Measurements from ENCODE around the gene SH3BGRL.
"Not testable (repeated sequence)": the region's sequence is repeated elsewhere in the genome, so short reads cannot be mapped to it uniquely, and the experiment has no call there.

SH3BGRL gene

DNA sequence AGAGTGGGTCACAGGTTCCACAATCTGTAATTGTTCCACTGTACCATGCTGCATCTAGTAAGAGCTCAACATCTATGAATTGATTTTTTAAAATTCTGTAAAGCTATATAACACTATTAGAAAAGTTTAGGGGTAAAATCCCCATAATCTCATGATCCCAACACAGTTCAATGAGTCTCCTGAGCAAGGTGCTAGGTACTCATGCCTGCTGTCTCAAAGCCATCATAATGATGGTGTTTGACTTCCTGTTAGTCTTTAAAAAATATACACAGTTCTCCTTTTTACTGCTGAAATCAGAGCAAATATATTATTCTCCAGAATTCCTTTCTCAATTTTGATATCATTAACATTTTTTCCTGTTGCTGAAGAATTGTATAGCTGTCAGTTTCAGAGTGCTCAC lies 55.9 kb downstream of the SH3BGRL start:
- H3K4me3 ChIP-seq (ENCODE audit: low read depth, low read length): no peak overlapping the region
- DNase-seq (ENCODE audit: low read depth): no peak

DNA sequence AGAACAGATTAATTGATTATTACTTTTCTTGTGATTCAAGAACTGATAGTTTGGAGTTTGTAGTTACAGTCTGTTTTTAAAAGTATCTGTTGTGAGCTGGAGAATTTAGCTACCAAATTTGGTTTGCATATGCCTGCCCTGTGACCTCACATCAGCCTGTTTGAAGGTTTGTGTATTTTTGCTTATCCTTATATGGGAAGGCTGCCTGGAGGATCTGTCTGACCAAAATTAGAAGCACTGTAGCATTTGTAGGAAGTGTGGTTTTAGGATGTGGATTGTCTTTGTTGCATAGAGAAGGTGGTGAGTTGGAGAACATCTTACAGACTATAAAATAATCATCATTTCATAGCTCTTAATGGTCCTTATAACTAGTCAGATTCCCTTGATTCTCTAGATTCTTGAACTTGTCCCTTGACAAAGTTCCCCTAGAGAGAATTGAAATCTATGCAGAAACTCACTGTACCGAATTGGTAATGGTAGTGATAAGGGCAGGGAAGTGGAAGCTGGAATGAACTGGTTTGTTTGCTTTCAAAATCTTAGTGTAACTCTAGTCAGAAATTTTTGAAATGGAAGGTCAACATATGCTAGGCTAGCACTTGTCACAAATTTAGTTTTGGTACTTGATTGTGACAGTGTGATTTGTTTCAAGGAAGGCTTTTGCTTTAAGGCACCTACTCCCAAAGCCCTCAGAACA lies 57.3 kb downstream of the SH3BGRL start:
- no peak overlapping the region for H3K4me3 ChIP-seq (ENCODE audit: low read depth, low read length)

DNA sequence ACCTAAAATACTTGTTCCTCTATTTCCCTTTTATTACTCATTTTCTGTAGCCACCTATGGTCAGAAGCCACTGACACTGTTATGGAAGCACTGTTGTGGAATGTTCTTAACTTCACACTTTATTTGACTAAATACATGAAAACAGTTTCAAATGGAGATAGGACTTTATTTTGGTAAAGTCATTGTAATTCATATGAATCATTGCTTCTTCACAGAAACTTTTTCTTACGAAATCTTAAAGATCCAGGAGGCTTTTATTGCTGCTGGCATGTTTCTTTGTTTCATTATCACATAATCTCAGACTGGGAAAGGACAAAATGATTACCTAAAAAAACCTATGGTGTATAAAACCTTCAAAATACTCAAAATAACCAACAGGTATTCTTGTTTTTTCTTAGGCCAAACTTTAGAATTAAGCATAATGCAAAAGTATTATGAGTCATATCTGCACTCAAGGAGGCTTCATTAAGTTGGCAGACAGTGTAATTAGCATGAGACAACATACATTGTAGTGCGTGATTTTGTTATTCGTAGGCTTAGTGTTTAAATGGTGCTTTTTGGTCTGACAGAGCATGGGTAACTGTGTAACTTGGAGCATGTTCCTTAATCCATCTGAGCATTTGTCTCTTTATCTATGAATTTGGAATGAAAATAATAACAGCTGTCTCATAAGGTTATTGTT lies 58.0 kb downstream of the SH3BGRL start:
- no peak overlapping the region for H3K4me3 ChIP-seq (ENCODE audit: low read depth, low read length)
- peak; percentile 4 for DNase-seq (ENCODE audit: low read depth)

More for the DNA sequence above, 57.3 kb downstream of the SH3BGRL start:
- DNase-seq (ENCODE audit: low read depth): peak; percentile 16

DNA sequence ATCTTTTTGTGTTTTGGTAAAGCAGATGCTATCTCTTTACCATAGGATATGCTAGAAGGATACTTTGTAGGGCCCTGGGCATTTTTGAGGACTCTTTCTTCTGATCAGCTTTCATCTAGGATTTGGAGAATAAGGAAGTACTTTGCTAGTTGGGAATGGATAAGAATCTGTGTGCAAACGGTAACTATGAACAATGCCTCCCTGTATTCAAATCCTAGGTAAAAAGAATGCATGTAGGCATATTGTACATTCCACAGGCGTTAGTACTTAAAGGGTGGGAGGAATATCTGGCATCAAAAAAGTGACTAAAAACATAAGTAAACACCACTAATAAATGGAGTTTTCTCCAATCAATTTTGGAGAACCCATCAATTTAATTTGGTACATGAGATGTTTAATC lies 59.7 kb downstream of the SH3BGRL start:
- no peak overlapping the region for H3K4me3 ChIP-seq (ENCODE audit: low read depth, low read length)
- DNase-seq (ENCODE audit: low read depth): peak; percentile 8

DNA sequence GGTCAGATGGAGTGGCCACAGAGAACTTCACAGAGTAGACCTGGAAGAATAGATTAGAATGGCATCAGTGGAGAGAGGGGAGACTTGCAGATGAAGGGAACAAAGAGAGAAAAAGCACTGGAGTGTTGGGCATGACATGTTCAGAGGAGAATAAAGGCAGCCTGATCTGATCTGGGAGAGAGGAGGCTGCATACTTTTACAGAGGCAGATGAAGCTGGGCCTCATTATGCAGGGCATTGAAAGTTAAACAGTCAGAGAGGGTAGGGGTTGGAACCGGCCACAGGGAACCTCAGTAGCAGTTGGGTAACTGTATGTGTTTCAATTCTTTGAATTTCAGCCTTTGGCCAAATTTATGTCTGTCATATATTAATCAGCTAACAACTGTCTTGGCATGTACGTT lies 61.2 kb downstream of the SH3BGRL start:
- no peak for DNase-seq (ENCODE audit: low read depth)

DNA sequence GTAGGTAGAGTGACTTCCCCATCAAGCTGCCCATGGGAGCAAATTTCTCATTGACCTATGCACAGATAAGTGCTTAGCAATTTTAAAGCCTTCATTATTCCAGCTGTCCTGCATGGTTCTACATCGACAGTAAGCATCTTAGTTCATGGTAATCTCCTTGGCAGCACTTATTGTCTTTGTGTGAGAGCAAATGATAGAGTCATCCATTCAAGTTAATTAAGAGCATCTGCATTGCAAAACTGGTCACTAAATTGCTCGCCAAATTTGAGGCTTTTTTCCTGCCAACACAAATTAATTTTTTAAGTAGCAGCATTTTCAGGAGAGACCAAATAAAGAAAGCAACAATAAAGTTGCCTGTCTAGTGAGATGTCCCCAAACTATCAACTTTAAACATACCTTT lies 76.7 kb downstream of the SH3BGRL start:
- no peak overlapping the region for H3K4me3 ChIP-seq (ENCODE audit: low read depth, low read length)
- no peak for DNase-seq (ENCODE audit: low read depth)

More for the DNA sequence above, 61.2 kb downstream of the SH3BGRL start:
- H3K4me3 ChIP-seq (ENCODE audit: low read depth, low read length): no peak overlapping the region

DNA sequence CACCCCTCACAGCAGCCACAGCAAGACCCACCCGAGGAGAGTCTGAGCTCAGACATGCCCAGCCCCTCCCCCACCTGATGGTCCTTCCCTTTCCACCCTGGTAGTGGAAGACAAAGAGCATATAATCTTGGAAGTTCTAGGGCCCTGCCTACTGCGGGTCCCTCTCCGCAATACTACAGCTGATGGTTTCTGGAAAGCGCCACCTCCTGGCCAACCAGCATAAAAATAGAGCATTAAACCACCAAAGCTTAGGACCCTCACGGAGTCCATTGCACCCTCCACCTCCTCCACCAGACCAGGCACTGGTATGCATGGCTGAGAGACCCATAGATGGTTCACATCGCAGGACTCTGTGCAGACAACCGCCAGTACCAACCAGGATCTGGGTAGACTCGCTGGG lies 78.2 kb downstream of the SH3BGRL start:
- H3K4me3 ChIP-seq (ENCODE audit: low read depth, low read length): no peak overlapping the region
- no peak for DNase-seq (ENCODE audit: low read depth)

DNA sequence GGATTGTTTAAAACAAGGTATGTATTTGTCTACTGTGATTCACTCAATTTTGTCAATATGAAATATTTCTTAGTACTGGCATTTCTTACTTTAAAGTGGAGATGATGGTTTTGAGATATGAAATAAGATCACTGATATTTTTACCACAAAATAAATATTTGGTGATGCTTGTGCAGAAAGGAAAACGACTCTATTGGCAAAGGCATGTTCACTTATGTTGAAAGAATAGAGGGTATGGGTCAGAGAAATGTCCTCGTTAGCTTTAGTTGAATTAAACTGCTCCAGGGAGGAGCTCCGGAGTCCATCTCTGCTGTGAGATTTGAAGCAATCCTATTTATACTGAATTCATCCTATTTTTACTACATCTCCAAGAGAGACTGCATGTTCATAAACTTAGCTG lies 84.2 kb downstream of the SH3BGRL start:
- no peak for DNase-seq (ENCODE audit: low read depth)
- H3K4me3 ChIP-seq (ENCODE audit: low read depth, low read length): no peak overlapping the region

DNA sequence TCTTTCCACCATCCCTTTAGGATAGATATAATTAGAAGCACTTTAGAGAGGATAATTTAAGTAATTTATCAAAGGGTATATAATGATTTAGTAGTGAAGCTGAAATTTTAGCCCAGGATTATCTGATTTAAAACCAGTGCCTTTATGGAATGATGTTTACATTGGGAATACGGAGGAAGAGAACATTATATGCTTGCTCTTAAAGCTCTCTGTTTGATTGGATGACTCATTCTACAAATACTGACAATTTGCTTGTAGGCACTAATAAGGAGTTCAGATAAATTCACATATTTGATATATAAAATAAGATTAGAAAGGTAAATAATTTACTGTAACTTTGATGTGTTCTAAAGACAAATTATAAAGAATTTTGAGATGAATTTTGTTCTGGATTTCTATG lies 84.7 kb downstream of the SH3BGRL start:
- no peak for DNase-seq (ENCODE audit: low read depth)
- no peak overlapping the region for H3K4me3 ChIP-seq (ENCODE audit: low read depth, low read length)

DNA sequence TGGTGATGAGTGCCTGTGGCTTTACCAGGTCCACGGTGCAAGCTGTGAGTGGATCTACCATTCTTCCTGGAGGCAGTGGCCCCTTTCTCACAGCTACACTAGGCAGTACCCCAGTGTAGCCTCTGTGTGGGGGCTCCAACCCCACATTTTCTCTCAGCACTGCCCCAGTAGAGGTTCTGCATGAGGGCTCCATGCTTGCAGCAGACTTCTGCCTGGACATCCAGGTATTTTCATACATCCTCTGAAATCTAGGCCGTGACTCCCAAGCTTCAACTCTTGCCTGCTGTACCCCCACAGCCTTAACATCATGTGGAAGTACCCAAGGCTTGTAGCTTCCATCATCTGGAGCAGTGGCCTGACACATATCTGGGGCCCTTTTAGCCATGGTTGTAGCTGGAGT lies 90.1 kb downstream of the SH3BGRL start:
- H3K4me3 ChIP-seq (ENCODE audit: low read depth, low read length): no peak overlapping the region
- DNase-seq (ENCODE audit: low read depth): no peak

DNA sequence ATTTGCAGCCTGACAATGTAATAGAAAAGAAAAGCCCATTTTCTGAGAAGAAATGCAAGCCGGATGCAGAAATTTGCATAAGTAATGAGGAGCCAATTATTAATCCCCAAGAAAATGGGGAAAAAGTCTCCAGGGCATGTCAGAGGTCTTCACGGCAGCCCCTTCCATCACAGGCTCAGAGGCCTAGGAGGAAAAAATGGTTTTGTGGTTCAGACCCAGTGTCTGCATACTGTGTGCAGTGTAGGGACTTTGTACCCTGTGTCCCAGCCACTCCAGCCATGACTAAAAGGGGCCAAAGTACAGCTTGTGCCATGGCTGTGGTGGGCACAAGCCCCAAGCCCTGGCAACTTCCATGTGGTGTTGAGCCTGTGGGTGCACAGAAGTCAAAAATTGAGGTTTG lies 92.2 kb downstream of the SH3BGRL start:
- no peak for DNase-seq (ENCODE audit: low read depth)
- H3K4me3 ChIP-seq (ENCODE audit: low read depth, low read length): no peak overlapping the region

DNA sequence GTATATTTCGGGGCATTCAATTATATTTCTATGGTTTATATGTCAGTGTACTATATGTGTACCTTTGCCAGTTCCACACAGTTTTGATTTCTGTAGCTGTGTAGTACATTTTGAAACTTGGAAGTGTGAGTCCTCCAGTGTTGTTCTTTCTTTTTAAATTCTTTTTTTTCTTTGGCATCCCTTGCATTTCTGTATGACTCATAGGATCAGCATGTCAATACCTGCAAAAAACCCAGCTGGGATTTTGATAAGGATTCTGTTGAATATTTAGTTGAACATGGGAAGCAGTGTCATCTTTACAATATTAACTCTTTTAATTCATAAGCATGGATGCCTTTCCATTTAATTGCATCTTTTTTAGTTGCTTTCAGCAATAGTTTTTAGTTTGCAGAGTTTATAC lies 100.0 kb downstream of the SH3BGRL start:
- DNase-seq (ENCODE audit: low read depth): no peak
- H3K4me3 ChIP-seq (ENCODE audit: low read depth, low read length): no peak overlapping the region

DNA sequence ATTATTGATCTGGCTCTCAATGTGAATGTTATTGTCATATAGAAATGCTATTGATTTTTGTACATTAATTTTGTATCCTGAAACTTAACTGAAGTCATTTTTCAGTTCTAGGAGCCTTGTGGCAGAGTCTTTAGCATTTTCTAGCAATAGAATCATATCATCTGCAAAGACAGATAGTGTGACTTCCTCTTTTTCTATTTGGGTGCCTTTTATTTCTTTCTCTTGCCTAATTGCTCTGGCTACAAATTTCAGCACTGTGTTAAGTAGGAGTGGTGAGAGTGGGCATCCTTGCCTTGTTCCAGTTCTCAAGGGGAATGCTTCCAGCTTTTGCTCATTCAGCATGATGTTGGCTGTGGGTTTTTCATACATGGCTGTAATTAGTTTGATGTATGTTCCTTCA lies 102.7 kb downstream of the SH3BGRL start:
- DNase-seq (ENCODE audit: low read depth): no peak
- no peak overlapping the region for H3K4me3 ChIP-seq (ENCODE audit: low read depth, low read length)

DNA sequence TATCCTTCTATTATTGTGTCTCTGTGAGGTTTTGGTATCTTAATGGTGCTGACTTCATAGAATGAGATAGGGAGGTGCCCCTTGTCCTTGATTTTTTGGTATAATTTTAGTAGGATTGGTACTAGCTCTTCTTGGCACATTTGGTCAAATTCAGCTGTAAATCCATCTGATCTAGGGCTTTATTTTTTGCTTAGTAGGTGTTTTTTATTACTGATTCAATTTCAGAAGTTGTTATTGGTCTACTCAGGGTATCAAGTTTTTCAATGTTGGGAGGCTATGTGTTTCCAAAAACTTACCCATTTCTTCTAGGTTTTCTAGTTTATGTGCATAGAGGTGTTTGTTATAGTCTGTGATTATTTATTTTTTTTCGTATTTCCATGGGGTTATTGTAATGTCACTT lies 103.3 kb downstream of the SH3BGRL start:
- no peak for DNase-seq (ENCODE audit: low read depth)
- H3K4me3 ChIP-seq (ENCODE audit: low read depth, low read length): no peak overlapping the region

DNA sequence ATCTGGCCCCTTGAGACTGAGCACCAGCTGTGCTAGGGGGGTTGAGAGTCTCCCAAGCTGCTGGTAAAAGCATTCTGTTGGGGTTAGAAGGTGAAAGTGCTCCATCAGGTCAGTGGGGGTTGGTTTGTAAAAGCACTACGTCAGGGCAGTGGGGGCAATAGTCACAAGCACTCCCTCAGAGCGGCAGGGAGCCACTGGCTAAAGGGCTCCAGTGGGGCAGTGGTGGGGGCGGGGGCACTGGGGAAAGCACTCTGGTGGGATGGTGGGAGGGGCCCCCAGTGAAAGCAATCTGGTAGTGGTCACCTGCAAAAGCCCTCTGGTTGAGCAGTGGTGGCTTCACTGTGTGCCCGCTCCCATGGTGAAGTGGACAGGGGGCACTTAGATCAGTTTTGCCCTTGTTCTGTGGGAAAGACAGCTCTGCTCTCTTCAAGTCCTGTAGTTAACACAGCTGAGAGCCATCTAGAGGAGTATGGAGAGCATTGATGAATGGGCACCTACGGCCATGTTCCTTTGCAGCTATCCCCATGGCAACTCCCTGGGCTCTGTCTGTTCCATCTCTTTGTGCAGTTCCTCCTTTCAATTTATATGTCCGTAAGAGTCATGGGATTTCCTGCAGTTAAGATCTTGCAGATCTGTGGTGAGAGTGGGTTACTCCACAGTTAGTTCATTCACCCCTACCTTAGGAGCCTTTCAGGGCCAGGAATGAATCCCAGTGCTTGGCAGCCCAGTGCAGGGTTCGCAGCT lies 106.4 kb downstream of the SH3BGRL start:
- H3K4me3 ChIP-seq (ENCODE audit: low read depth, low read length): no peak overlapping the region
- no peak for DNase-seq (ENCODE audit: low read depth)

DNA sequence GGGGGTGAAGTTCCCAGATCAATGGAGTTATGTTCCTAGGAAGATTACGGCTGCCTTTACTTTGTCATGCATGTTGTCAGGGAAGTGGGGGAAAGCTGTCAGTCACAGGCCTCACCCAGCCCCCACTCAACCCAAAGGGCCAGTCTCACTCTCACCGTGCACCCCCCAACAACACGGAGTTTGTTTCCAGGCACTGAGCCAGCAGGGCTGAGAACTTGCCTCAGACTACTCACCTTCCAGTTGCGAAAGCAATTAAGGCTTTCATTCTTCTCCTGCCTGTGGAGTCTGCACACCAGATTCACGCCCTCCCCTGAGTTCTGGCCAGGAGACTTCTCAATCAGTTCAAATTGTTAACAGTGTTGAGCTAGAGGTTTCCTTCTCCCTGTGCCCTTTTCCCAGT lies 114.3 kb downstream of the SH3BGRL start:
- DNase-seq (ENCODE audit: low read depth): no peak
- no peak overlapping the region for H3K4me3 ChIP-seq (ENCODE audit: low read depth, low read length)

DNA sequence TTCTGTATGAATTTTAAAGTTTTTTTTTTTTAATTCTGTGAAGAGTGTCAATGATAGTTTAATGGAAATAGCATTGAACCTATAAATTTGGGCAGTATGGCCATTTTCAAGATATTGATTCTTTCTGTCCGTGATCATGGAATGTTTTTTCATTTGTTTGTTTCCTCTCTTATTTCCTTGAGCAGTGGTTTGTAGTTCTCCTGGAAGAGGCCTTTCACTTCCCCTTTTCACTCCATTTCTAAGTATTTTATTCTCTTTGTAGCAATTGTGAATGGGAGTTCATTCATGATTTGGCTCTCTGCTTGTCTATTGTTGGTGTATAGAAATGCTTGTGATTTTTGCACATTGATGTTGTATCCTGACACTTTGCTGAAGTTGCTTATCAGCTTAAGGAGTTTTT lies 129.8 kb downstream of the SH3BGRL start:
- not testable (repeated sequence) for H3K4me3 ChIP-seq (ENCODE audit: low read depth, low read length); DNase-seq (ENCODE audit: low read depth)

DNA sequence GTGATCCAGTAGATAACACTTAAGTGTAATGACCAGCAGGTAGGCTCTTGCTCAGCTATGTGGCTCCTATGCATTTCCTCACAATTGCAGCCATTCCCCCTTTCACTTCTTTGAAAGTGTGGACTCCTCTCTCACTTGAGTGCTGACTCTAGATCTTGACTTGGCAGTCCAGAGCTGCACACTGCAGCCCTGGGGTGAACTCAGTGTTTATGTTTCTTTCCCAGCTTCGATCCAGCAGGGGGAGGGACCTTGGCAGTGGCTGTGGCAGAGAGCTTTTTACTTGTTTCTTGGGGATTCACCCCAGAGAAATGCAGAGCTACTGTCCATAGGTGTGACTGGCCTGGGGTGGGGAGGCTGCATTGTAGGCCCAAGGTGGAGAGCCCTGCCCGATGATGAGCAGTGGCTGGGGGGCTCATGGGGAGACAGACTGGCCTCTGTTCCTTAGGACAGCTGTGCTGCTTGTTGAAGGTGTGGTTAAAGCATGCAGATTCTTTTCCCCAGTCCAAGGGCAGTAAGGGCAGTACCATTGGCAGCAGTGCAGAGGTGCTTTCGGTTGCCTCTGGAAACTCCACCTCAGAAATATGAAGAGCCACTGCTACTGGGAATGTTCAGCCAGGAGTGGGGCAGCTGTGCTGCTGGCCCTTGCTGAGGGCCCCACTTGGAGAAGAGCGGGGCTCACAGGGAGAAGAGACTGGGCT lies 134.7 kb downstream of the SH3BGRL start:
- no peak for DNase-seq (ENCODE audit: low read depth)
- no peak overlapping the region for H3K4me3 ChIP-seq (ENCODE audit: low read depth, low read length)

DNA sequence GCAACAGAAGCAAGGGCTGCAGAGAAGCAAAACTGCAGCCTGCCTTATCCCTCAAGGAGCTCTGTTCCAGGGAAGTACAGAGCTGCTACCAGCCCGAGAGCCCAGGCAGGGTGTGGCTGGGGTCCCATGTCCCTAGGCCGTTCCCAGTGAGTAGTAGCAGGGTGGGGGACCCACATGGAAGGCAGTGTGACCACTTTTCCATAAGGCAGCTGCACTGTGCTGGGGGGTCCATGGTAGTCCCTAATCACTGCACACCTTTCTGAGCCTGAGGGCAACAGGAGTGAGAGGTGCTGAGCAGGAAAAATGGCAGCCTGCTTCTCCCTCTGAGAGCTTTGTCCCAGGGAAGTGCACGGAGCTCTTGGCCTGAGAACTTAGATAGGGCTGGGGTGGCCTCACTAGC lies 135.9 kb downstream of the SH3BGRL start:
- DNase-seq (ENCODE audit: low read depth): no peak
- H3K4me3 ChIP-seq (ENCODE audit: low read depth, low read length): no peak overlapping the region

DNA sequence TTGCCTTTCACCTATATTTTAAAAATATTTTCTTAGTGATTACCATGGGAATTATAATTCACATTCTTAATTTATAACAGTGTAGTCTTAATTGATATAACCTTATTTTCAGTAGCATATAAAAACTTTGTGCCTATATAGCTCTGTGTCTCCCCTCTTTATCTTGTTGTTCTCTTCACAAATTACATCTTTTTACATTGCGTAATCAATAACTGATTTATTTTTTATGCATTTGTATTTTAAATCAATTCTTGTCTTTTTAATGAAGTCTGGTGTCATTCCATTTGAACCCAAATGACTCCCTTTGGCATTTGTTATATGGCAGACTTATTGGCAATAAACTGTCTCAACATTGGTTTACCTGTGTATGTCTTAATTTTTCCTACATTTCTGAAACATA lies 137.0 kb downstream of the SH3BGRL start:
- H3K4me3 ChIP-seq (ENCODE audit: low read depth, low read length): no peak overlapping the region
- no peak for DNase-seq (ENCODE audit: low read depth)
